Stimulated activated CD8-positive, alpha-beta memory T cell treated with anti-CD3 and anti-CD28 coated beads, Interleukin-2, amount 100 ng/mL, for 1 hour (primary cell): ENCODE data around the gene YIF1A.
A peak's percentile ranks its signal among the peaks of the same experiment; 100 is the strongest.

Experiments
- DNase-seq, 2 donors: peaks; one replicate each; pipeline ENCODE4 v3.0.0-alpha.2; 2020; ENCODE audit warnings: low read depth in 2 of 2

YIF1A gene, protein sequence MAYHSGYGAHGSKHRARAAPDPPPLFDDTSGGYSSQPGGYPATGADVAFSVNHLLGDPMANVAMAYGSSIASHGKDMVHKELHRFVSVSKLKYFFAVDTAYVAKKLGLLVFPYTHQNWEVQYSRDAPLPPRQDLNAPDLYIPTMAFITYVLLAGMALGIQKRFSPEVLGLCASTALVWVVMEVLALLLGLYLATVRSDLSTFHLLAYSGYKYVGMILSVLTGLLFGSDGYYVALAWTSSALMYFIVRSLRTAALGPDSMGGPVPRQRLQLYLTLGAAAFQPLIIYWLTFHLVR

DNA sequence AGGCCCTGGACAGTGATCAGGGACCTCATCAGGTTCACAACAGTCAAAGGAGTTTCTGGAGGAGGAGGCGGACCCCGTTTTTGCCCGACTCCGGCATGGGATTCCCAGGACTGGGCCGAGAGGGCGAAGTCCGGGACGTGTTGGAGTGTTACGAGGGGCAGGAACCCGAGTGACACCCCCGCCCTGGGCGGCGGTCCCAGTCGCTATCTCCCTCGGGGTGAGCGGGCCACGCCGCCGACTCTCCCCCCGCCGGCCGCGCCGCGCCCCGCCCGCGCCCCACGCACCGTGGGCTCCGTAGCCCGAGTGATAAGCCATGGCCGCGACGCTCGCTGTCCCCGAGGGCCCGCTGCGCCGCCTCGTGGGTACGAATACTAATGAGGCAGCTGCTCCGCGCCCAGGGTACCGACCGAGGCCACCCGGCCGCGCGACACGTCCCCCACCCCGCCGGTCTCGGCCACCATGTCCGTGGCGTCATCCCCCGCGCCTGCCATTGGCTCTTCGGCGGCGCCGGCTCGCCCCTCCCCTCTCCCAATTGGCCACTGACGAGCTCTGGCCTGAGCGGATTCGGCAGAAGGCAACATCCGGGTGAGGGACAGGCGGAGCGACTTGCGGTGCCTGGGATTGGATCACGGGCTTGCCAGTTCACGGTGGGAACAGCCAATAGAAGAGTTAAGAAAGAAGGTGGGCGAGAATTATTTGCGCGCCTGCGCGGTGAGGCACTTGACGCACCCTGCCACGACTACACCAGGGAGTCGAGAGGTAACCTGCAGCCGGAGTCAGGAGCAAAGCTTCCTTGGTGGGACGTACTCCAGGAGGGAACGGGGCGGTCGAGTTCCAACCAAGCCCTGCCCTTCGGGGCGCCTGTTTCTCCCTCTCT lies at the start of gene YIF1A:
YIF1A (minus strand) TSS at position 473 of the 877 bp plus-strand sequence; CDS start at position 315, 158 bp downstream.
- peak; percentile 91 to 94 for DNase-seq

DNA sequence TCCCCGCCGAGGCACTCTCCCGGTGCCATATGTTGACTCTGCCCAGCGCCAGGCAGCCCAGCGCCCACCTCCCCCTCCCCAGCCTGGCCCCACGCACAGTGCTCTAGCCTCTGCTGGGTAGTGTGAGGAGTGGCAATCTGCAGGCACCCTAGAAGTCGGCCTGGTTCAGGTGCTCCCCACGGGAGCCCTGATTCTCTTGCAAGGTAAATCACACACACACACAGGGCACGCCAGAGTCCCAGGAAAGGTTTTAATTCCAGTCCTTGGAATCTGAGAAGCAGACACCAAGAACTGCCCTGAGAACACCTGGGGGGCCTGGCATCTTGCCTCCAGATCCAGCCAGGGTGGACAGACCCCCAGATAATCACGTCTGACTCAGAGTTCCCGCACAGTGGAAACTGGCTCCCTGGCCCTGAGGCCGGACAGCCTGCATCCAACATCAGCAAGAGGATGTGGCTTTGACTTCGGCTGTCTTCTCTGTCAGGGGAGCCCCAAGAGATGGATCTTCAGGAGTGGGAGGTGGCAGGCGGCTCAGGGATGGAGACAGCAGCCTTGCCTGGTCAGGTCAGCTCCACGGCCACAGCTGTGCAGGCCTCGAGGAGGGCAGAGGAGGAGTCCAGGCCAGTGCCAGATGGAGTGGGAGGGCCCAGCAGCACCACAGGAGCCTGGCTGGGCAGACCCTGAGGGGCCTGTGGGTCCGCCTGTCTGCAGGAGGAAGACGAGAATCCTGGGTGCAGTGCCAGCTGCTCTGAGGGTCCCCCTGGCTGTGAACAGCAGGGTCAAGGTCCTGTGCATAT lies 48.4 kb upstream of the YIF1A start:
- no peak for DNase-seq

DNA sequence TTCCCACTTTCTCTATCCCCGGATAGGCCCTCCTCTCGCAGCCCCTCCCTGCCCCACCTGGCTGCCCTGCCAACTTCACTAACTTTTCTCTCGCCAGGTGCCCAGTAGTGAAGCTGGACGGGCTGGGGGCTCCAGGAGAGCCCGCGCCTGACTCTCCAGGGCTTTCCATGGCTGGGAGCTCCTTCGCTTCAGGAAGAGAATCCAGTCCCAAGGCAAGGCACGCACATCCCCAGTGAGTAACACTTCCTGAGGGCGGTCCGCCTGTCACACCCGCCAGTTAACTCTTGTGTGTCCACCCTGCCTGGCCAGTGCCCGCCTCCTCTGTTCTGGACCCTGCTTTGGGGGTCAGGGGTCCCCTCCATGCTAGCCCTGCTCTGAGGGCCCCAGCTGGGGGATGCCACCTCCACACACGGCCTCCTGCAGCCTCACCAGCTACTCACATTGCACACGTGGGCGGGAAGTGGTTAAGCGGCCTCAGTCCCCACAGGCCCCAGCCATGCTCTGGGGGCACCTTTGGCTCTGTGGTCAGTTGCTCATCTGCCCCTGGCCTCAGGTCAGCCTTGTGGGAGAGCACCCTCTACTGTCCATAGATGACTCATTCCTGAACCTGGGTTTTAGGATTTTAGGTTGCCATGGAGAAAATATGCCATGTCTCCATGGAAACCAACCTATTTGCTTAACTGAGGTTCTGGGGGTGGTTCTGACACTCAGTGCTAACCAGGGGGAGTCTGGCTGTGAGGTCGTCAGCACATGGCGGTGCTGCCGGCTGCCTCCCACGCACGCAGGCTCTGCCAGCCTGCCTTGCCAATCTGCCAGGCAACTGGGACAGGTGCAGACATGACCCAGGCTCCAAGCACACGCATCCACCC lies 47.5 kb upstream of the YIF1A start, which contains the start of gene RIN1:
RIN1 (minus strand) TSS at position 201 of the 869 bp plus-strand sequence; CDS start at position 169, 32 bp downstream.
- DNase-seq = no peak

DNA sequence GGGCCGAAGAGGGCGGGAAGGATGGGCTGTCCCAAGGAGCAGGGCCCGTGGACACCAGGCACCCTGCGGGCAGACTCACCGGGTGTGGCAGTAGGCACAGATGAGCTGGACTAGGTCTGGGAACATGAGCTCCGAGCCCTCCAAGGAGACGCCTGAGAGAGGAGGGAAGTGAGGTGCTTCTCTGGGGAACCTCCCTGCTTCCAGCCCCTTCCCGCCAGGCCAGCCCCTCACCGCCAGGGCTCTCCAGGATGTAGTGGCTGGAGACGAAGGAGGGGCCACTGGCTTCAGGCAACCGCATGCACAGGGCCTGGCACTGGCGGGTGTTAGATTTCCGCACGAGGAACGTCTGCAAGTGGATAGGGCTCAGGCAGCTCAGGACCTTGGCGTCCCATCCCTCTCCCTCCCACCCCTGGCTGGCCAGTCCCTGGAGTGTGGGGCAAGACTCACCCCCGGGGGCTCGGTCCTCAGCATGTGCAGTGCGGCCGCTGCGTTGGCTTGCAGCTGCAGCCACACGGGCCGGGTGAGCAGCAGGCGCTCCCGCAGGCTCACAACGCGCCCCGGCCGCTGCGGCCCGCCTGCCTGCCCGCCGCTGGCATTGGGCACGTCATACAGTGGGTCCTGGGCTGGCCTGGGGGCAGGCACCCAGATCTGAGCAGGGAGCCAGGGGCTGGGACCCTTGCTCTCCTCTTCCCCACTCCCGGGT lies 46.7 kb upstream of the YIF1A start:
- no peak for DNase-seq

DNA sequence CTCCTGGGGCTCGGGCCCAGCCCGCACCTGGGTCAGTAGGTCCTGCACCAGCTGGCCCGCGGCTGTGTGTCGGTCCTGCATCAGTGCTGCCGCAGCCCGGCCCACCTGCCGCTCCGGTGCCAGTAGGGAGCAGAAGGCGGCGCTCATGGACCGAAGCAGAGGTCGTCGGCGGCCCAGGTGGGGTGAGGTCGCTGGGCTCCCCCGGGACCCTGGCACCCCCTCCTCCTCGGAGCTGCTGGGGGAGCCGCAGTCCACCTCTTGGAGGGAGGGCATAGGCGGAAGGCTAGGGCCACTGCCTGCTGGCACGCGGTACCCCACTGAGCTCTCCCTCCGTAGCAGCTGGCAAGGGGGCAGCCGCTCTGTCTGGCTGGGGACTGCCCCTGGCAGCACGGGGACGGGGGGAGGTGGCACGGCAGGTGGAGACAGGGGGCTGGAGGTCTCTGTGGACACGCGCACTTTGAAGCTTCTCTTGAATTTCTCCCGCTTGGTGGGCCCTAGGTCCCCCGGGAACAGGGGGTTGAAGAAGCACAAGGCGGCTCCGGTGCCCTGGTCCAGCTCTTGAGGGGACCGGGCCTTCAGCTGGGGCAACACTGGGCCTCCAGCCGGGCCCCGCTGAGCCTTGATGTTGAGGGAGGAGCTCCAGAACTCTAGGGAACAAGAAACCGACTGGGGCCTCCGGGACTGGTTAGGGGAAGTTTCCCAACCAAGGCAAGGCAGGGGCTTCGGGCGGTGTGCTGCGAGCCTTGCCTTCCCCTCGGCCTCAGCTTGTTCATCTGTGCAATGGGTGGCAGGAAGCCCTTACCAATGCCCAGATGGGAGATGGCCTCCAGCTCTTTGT lies 45.9 kb upstream of the YIF1A start:
- no peak for DNase-seq

DNA sequence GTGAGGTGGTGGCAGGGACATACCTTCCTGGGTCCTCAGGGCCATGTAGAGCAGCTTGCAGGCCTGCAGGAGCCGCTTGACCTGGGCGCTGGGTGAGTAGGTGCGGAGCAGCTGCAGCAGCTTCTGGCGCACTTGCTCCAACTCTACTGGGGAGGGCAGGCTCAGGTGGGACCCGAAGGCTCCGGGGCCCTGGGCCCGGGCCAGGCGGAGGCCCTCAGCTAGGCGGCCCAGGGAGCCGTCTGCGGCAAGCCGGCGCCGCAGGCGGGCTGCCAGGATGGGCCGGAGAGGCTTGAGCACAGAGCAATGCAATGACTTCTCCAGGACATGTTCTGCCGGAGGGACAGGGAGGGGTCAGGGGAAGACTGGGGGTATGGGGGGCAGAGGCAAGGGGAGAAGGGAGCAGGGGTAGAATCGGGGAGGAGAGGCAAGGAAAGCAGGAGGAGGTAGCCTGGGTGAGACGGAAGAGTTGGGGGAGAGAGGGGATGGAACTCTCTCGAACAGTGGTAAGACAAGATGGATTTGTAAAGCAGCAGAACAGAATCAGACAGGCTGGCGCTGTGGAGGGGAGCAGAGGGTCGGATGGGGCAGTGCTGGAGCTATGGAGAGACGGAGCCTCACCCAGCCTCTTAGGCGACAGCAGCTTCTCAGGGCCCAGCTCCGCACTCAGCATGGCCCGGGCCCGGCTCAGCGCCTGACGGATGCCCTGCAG lies 45.1 kb upstream of the YIF1A start:
- no peak for DNase-seq

DNA sequence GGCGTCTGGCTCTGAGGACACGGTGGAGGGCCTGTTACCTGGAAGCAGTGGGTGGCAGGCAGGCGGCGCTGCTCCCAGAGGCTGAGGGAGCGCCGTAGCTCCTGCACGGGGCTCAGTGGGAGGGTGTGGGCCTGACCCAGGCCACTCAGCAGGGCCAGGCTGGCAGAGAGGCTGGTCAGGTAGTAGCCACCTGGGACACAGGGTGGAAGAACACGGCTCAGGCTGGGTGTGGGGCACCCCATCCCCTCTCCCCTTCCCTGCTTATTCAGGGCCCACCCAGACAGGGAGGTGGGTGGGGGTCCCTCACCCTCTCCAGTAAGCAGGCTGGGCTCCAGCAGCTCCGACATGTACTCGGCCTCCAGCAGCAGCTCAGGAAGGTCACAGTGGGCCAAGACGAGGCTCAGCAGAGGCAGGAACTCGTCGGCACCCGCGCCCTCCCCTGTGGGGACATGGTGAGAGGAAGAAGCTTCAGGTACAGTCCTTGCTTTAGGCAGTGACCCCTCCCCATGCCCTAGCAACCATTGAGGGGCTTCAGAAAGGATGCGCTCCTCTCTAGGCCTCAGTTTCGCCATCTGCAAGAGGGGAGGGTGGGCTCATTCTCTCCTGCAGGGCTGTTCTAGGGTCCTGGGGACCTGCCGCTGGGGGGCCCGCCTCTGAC lies 44.4 kb upstream of the YIF1A start:
- no peak for DNase-seq

DNA sequence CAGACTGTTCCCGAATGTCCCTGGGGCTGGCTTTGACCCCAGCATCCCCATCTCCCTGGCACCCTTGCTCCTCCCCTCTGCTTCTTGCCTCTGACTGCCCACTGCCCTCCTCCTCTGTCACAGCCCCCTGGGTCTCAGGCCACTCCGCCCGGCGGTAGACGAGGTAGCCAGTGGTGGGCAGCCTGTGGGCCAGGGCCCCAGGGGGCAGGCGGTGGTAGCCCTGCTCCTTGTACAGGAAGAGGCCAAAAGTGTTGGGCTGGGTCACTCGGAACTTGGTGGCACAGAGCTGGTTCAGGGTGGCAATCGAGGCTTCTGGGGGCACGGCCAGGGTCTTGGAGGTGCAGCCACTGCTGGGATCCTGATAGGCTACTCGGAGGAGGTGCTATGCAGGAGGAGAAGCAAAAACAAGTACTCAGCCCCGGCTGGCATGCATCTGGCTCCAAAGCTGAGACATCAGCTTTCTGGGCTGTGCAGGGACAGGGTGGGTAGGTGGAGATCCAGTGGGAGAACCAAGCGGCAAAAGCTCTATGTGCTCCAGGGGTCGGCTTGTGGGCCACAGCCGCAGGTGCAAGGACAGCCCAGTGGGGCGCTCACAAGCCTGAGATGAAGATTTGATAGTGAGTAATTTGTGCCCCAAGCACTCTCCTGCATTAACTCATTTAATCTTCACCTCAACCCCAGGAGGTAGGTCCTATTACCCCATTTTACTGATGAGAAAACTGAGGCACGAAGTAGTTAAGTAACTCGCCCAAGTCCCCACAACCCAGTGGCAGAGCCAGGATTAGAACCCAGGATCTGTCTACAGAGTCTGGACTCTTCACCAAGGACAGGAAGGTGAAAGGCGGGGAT lies 43.7 kb upstream of the YIF1A start:
- no peak for DNase-seq

DNA sequence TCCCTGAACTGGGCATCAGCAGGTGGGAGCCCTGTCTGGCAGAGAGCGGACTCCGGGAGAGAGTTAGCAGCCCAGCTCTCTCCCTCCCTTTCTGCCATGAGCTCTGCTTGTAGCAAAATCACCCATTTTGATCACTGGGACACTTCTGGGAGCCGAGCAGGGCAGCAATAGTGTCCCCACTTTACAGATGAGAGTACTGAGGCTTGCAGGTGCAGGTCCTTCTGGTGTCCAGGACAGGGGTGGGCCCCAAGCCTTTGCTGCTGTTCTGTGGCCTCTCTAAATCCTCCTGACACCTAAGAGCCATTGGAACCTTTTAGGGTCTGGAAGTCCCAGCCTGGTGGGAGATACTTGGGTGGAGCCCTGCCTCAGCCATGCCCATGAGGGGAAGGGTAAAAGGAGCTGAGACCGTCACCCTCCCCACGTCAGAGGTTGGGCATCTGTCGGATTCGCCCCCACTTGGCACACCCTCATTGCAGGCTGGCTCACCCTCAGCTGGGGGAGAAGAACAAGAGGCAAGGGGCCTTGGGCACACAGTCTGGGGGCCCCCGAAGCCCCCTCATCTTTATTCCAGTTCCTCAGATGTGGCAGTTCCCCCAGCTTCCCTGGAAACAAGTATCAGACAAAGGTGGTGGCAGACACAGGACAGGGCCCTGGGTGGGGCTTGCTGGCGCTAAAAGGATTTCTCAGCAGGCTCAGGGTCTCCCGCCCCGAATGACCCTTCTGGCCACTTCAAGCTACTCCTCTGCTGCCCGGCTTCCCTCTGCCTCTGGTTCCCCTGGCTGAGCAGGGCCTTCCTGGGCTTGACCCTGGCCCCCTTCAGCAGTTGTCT lies 42.8 kb upstream of the YIF1A start:
- no peak for DNase-seq

DNA sequence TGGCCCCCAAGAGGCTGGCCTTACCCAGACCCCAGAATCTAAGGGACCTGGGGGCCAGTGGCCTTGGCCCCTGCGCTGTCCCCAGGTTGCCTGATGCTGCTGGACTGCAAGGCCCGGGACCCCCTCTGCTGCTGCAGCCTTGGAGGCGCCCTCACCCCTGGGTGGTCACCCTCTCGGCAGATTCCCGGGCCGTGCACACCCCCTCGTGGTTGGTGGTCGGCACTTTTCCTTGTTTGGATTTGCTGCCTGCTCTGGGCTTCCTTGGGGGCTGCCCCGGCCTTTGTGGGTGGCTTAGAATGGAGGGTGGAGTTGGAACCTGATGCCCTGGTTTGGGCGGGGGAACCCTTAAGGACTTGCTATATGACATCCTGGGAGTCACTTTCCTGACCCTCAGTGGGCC lies 42.0 kb upstream of the YIF1A start:
- DNase-seq = no peak

DNA sequence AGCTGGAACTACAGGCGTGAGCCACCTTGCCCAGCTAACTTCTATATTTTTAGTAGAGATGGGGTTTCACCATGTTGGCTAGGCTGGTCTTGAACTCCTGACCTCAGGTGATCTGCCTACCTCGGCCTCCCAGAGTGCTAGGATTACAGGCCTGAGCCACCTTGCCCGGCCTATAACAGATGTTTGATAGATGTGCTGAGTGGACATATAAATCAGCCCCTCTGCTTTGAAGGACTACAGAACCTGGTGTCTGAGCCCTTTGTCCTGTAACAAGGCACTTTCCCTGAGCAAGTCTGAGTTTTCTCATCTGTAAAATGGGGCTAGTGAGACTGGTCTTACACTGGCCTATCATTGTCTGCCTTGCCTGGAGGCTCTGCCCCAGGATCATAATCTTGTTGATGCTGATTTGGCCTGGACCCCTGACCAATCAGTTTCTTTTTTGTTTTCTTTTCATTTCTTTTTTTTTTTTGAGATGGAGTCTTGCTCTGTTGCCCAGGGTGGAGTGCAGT lies 40.3 kb upstream of the YIF1A start:
- no peak for DNase-seq

DNA sequence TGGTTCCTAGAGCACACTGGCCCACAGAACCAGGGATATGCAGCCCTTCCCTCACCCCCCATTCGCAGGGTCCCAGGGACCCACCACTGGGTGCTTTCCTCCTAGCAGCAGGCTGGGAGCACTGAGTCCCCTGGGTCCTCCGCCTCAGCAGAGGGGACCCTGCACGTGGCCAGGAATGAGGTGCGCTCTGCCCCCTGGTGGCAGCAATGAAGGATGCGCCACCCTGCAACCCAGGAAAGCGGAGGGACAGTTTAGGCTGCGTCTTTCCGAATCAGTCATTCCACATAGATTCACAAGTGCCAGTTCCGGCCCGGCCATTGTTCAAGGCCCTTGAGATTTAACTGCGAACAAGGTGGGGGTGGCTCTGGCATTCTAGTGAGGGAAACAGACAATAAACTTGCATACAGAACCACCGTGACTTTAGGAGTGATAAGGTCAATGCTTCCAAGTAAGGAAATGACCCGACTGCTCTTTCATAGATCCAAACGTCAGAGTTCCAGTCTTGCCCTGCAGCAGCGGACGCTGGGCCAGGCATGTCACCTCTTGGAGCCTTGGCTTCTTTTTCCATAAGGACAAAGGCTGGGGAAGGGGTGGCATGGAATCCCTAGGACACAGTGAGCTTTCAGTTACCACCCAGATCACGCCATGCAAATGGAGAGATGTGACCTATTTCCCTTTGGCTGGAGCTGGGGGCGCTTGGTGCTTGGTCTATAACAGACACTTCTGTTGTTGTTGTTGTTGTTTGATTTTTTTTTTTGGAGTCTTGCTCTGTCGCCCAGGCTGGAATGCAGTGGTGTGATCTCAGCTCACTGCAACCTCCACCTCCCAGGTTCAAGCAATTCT lies 39.6 kb upstream of the YIF1A start:
- DNase-seq = peak; percentile 62

DNA sequence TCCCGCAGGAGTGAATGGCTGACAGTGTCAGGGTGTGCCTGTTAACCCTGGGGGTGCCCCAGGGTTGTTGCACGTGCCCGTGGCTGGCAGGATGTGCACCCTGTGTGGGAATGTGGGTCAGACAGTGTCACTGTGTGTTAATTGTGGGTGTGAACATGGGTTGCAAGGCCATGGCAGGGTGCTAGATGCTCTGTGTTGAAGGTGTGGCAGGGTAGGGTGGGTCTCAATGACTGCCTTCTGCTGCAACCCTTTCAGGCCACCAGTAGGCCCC lies 39.0 kb upstream of the YIF1A start:
- DNase-seq = no peak

DNA sequence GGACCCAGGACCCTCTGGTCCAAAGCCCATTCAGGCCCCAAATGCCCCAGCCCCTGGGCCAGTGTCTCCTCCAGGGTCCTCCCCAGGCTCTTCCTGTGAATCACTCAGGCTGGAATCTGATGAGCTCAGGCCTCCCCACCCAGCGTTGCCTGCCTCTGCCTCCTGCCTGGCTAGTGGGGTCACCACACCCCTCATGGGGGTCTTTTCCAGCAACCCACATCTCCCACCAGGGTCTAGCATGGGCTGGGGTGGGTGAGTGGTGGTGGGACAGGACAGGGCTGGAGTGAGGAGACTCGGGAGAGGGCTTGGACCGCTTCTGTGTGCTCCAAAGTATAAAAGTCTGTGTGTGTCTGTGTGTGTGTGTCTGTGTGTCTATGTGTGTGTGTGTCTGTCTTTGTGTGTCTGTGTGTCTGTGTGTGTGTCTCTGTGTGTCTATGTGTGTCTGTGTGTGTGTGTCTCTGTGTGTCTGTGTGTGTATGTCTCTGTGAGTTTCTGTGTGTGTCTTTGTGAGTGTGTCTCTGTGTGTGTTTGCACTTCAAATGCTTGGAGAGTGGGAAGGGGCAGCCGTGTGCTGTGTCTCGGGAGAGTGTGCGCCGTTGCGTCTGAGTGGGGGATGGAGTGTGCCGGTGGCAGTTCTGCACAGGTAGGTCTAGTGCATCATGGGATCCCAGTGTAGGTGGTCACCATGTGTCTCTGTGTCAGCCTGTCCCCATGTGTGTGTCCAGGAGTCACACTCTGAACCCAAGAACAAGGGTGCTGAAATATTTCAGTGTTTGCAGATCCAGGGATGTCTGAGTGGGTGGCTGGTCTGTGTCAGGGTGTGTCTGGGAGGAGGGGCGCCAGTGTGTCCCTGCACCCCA lies 38.5 kb upstream of the YIF1A start:
- DNase-seq = no peak
